Endothelial cell of umbilical vein (primary cell): ENCODE data around the gene CELSR3. TPM values are rescaled to one million over a fixed set of nuclear protein-coding genes. Genes with fewer than 3 reads are reported as not detected.

ENCODE experiments used
- BruUV-seq: library from RNA; stranded (reverse); fragments of 400-500 nt; replicated peaks from 2 replicates; lab custom pipeline; 2021; lab: Mats Ljungman, UMichigan
- CTCF ChIA-PET: fragments of 300-600, 350-600 bp; sonication (Branson Sonifier 250); formaldehyde crosslinking; loops from one replicate; lab custom pipeline; 2021; ENCODE audit warnings: antibody characterized with exemption, inconsistent platforms; lab: Charles Lee
- POLR2A ChIA-PET: fragments of 300-600, 350-600 bp; sonication (Branson Sonifier 250); formaldehyde crosslinking; loops from one replicate; lab custom pipeline; 2021; ENCODE audit warnings: antibody characterized with exemption, inconsistent platforms; lab: Charles Lee
- DNase-seq: peaks from one replicate; pipeline ENCODE4 v3.0.0-alpha.2; 2011; ENCODE audit warnings: low read depth, low spot score
- FAIRE-seq: peaks from 2 replicates; lab custom pipeline; 2011; peaks lifted over from hg19 to GRCh38; lab: Jason Lieb, UNC
- H2AFZ ChIP-seq: 2 replicates; pipeline ENCODE4 v1.6.0; 2012; ENCODE audit warnings: low read depth, low read length, control low read depth, inconsistent platforms
- H3K27ac ChIP-seq: 2 replicates; pipeline ENCODE4 v1.5.1; 2011; ENCODE audit warnings: low read depth, mild to moderate bottlenecking, control low read depth, low read length, moderate library complexity; ENCODE audit not compliant: insufficient read depth
- H3K27me3 ChIP-seq, 2 experiments: 2 replicates each; pipeline versions ENCODE4 v1.6.0 to v1.6.1; 2011; ENCODE audit warnings: low read length in 2 of 2, mixed read lengths in 1 of 2; ENCODE audit not compliant: control insufficient read depth in 2 of 2, insufficient read depth in 2 of 2
- H3K36me3 ChIP-seq, 2 experiments: 2 replicates in 1 of 2; 3 replicates in 1 of 2; pipeline ENCODE4 v1.5.1; 2011; ENCODE audit warnings: low read length in 2 of 2, mild to moderate bottlenecking in 1 of 2, moderate library complexity in 1 of 2; ENCODE audit not compliant: control insufficient read depth in 2 of 2, insufficient read depth in 2 of 2; ENCODE audit errors: extremely low read depth in 1 of 2
- H3K4me1 ChIP-seq: 3 replicates; pipeline ENCODE4 v1.5.1; 2011; ENCODE audit warnings: mild to moderate bottlenecking, low read length; ENCODE audit not compliant: control insufficient read depth, insufficient read depth; ENCODE audit errors: extremely low read depth
- H3K4me2 ChIP-seq: 2 replicates; pipeline ENCODE4 v1.6.1; 2011; ENCODE audit warnings: low read length, control low read depth, mixed read lengths; ENCODE audit not compliant: insufficient read depth
- H3K4me3 ChIP-seq, 3 experiments: fragments of 200-600 bp in 1 of 3; sonication (generic), shearing (Covaris generic) in 1 of 3; replicated peaks in 1 of 3; 2 replicates each; pipeline ENCODE4 v1.5.1; 2011 to 2016; ENCODE audit warnings: control low read depth in 3 of 3, low read length in 3 of 3, mild to moderate bottlenecking in 2 of 3, inconsistent platforms in 1 of 3, low read depth in 1 of 3, moderate library complexity in 1 of 3; ENCODE audit not compliant: insufficient read depth in 1 of 3
- H3K79me2 ChIP-seq: 2 replicates; pipeline ENCODE4 v1.6.0; 2012; ENCODE audit warnings: low read length, inconsistent platforms; ENCODE audit not compliant: control insufficient read depth, insufficient read depth
- H3K9ac ChIP-seq: replicated peaks from 2 replicates; pipeline ENCODE3; 2011; ENCODE audit warnings: low read length, control low read depth; ENCODE audit not compliant: insufficient read depth; ENCODE audit errors: extremely low read depth
- H3K9me1 ChIP-seq: replicated peaks from 3 replicates; pipeline ENCODE4 v1.6.0; 2011; ENCODE audit warnings: mild to moderate bottlenecking, low read length; ENCODE audit not compliant: control insufficient read depth, insufficient read depth; ENCODE audit errors: extremely low read depth
- H3K9me3 ChIP-seq: replicated peaks from 2 replicates; pipeline ENCODE4 v1.5.1; 2012; ENCODE audit warnings: low read length, inconsistent platforms; ENCODE audit not compliant: control insufficient read depth, insufficient read depth
- H4K20me1 ChIP-seq: replicated peaks from 2 replicates; pipeline ENCODE3; 2011; ENCODE audit warnings: mild to moderate bottlenecking, low read length; ENCODE audit not compliant: control insufficient read depth, insufficient read depth; ENCODE audit errors: extremely low read depth
- CTCF ChIP-seq, 2 donors: IDR thresholded peaks; 1 replicate in 1 of 2; 2 replicates in 1 of 2; pipeline ENCODE4 v1.5.1; 2011; ENCODE audit warnings: low read length in 2 of 2, mild to moderate bottlenecking in 2 of 2, moderate library complexity in 2 of 2, control low read depth in 1 of 2, inconsistent platforms in 1 of 2, low read depth in 1 of 2; ENCODE audit not compliant: insufficient read depth in 1 of 2; ENCODE audit errors: extremely low read depth in 1 of 2
- EZH2 ChIP-seq: IDR thresholded peaks from 2 replicates; pipeline ENCODE4 v1.6.1; 2012; ENCODE audit warnings: borderline replicate concordance, low read depth, mild to moderate bottlenecking, moderate library complexity, low read length, inconsistent platforms; ENCODE audit not compliant: severe bottlenecking
- FOS ChIP-seq: IDR thresholded peaks from 2 replicates; pipeline ENCODE4 v1.6.1; 2011; ENCODE audit warnings: mild to moderate bottlenecking, low read length, moderate library complexity, borderline replicate concordance; ENCODE audit not compliant: insufficient read depth
- GATA2 ChIP-seq: IDR thresholded peaks from 2 replicates; pipeline ENCODE4 v1.7.0; 2011; ENCODE audit warnings: low read depth, mild to moderate bottlenecking, moderate library complexity, mixed read lengths, low read length; ENCODE audit not compliant: insufficient read length, insufficient read depth
- JUN ChIP-seq: IDR thresholded peaks from 2 replicates; pipeline ENCODE4 v1.6.1; 2011; ENCODE audit warnings: borderline replicate concordance, low read depth; ENCODE audit not compliant: insufficient read length, insufficient read depth
- MAX ChIP-seq: IDR thresholded peaks from 2 replicates; pipeline ENCODE4 v1.6.1; 2011; ENCODE audit not compliant: insufficient read depth, insufficient read length
- MYC ChIP-seq: IDR thresholded peaks from one replicate; pipeline ENCODE4 v1.6.1; 2011; ENCODE audit warnings: mild to moderate bottlenecking, low read depth, low read length
- POLR2A ChIP-seq: IDR thresholded peaks from 2 replicates; pipeline ENCODE4 v1.6.1; 2012; ENCODE audit warnings: low read depth, mild to moderate bottlenecking, control low read depth, low read length
- POLR2AphosphoS5 ChIP-seq: IDR thresholded peaks from 2 replicates; pipeline ENCODE4 v1.6.1; 2012; ENCODE audit warnings: low read depth, mild to moderate bottlenecking, control low read depth, low read length, moderate library complexity; ENCODE audit not compliant: insufficient read depth
- dilution Hi-C: fragments of 300-500 bp; cut with MboI; formaldehyde crosslinking; loops from one replicate; pipeline ENCODE4 v1.15.0; 2019; ENCODE audit warnings: low sequenced_read_pairs; ENCODE audit not compliant: extremely low pct_ligation_motif_present
- intact Hi-C: fragments of 100-400 bp; cut with micrococcal nuclease; formaldehyde crosslinking; loops from one replicate; pipeline ENCODE4 v1.10.0; 2022
- polyA plus RNA-seq, 4 experiments: library from polyadenylated mRNA; depleted of rRNA in 3 of 4; stranded (reverse) in 3 of 4; unstranded in 1 of 4; fragments of >200 nt; gene quantifications; 2 replicates each; pipeline versions ENCODE4 v1.2.1 to v1.2.3, GENCODE V29; 2011 to 2012; ENCODE audit warnings: missing spikeins in 1 of 4
- total RNA-seq: library from RNA; stranded (reverse); gene quantifications from 2 replicates; pipeline ENCODE4 v1.2.3, GENCODE V29; 2021

The CELSR3 gene
- total and polyA plus RNA-seq, 2 donors (not counting 3 experiments of a cell fraction or from before 2014, with no cell fraction given) = 0.25 to 0.71 TPM

- H3K4me2 ChIP-seq = no peak overlapping the region
- no peak for TF ChIP-seq POLR2AphosphoS5
- no peak for TF ChIP-seq MAX
- no peak for TF ChIP-seq EZH2
- no peak for TF ChIP-seq GATA2
- TF ChIP-seq FOS = no peak
- no peak for TF ChIP-seq CTCF (IDR thresholded peaks at IDR 0.05; ENCODE audit: extremely low read depth in 1 of 2, insufficient read depth in 1 of 2, low read depth in 1 of 2, low read length in 2 of 2)
- no peak for TF ChIP-seq MYC
- no peak for TF ChIP-seq JUN
- no peak for TF ChIP-seq POLR2A
- H3K4me1 ChIP-seq = peaks cover 21% of the 10 kb centered on the region
- no peaks in the 10 kb centered on the region for H3K9me3 ChIP-seq
- peaks cover 24 to 34% of the 10 kb centered on the region in 2 experiments for H3K36me3 ChIP-seq
- H3K4me3 ChIP-seq = no peak overlapping the region
- dilution Hi-C loops = no loop called here
- DNase-seq (no peak), FAIRE-seq (no peak)
- BruUV-seq = no TSS peak
- no peak overlapping the region for H2AFZ ChIP-seq
- no peak overlapping the region for H3K9ac ChIP-seq
- ChIA-PET CTCF (interaction anchor here (0.6 to 1.7 kb wide), 3 partner anchors 10 to 205 kb away, joined by 4 to 5 read pairs (median 5); partner anchors contain the start of gene NCKIPSD), POLR2A (interaction anchor here (0.6 kb wide), 1 partner anchor 259 kb away, joined by 6 read pairs; no protein-coding TSS in a partner anchor)
- H3K79me2 ChIP-seq = peaks cover 69% of the 10 kb centered on the region
- intact Hi-C loops = no loop called here
- H3K27me3 ChIP-seq = no peaks in the 10 kb centered on the region
- no peak overlapping the region for H3K27ac ChIP-seq
- H3K9me1 ChIP-seq = no peaks in the 10 kb centered on the region
- H4K20me1 ChIP-seq = peaks cover 17% of the 10 kb centered on the region
Measured at GRCh38 chr3:48696156-48696555, 33.5 kb upstream of the CELSR3 start.
